K562 (cell line): ENCODE data around the gene PPTC7. TPM values are rescaled to one million over a fixed set of nuclear protein-coding genes. Genes with fewer than 3 reads are reported as not detected.

Experiments used
- CCNT2 ChIP-seq: IDR thresholded peaks from 2 replicates; pipeline ENCODE4 v1.6.1; 2011; ENCODE audit warnings: borderline replicate concordance, low read depth, mild to moderate bottlenecking, moderate library complexity, mixed read lengths, low read length; ENCODE audit not compliant: insufficient read length; ENCODE audit errors: extremely low read depth
- ERF ChIP-seq: fragments of 450-650 bp; formaldehyde crosslinking; IDR thresholded peaks from 2 replicates; pipeline ENCODE4 v1.4.0; 2020; ENCODE audit warnings: mild to moderate bottlenecking, mixed read lengths
- ETV5 ChIP-seq: sonication (generic); formaldehyde crosslinking; IDR thresholded peaks from 2 replicates; pipeline ENCODE4 v1.4.0; 2020; ENCODE audit warnings: low read depth, mild to moderate bottlenecking, missing genetic modification reagents
- MYC ChIP-seq, 2 experiments: fragments of 250-450 bp in 1 of 2; sonication (Bioruptor Pico) in 1 of 2; IDR thresholded peaks; 2 replicates each; pipeline versions ENCODE4 v1.5.1 to v1.6.1; 2012 to 2021; ENCODE audit warnings: low read depth in 2 of 2, borderline replicate concordance in 1 of 2, improper control_type of control experiment in 1 of 2, low read length in 1 of 2, mild to moderate bottlenecking in 1 of 2, moderate library complexity in 1 of 2
- PHTF2 ChIP-seq: fragments of 250-450 bp; sonication (Bioruptor Pico); IDR thresholded peaks from 2 replicates; pipeline ENCODE4 v1.5.0; 2021; ENCODE audit warnings: mild to moderate bottlenecking
- RBFOX2 ChIP-seq: fragments of 200-400 bp; formaldehyde crosslinking; IDR thresholded peaks from 2 replicates; pipeline ENCODE4 v1.6.1; 2017; ENCODE audit warnings: low read depth, mild to moderate bottlenecking, low read length, moderate library complexity
- ZC3H8 ChIP-seq: fragments of 450-650 bp; IDR thresholded peaks from 2 replicates; pipeline ENCODE4 v1.6.1; 2017
- ZNF12 ChIP-seq: sonication (generic); formaldehyde crosslinking; IDR thresholded peaks from 2 replicates; pipeline ENCODE4 v1.4.0; 2020; ENCODE audit warnings: mild to moderate bottlenecking, missing genetic modification reagents
- polyA plus RNA-seq, 8 experiments: library from polyadenylated mRNA; depleted of rRNA in 4 of 8; stranded (reverse) in 5 of 8; unstranded in 3 of 8; fragments of >200 nt; fragmentation: Nextera tagmentation in 2 of 8; fragmentation: Illumina TruSeq in 1 of 8; extraction: Ambion mirVana in 2 of 8; extraction: Trizol in 1 of 8; gene quantifications; 2 replicates each; pipeline versions ENCODE4 v1.2.1 to v1.2.3, GENCODE V29; 2011 to 2014; ENCODE audit warnings: inconsistent platforms in 1 of 8, missing spikeins in 1 of 8
- total RNA-seq, 7 experiments: library from RNA; depleted of rRNA in 6 of 7; stranded (reverse); fragments of >200 nt in 6 of 7; fragmentation: Illumina TruSeq in 2 of 7; extraction: Trizol in 2 of 7; gene quantifications; 2 replicates each; pipeline versions ENCODE4 v1.2.1 to v1.2.3, GENCODE V29; 2011 to 2021; ENCODE audit warnings: low replicate concordance in 1 of 7
- TF ChIP-seq, protein P1 (sequence below), 2 experiments: IDR thresholded peaks; 2 replicates each; pipeline ENCODE4 v1.6.1; 2012; ENCODE audit warnings: improper control_type of control experiment in 2 of 2, low read depth in 2 of 2, low read length in 2 of 2, borderline replicate concordance in 1 of 2
- TF ChIP-seq, protein P2 (sequence below): sonication (generic); formaldehyde crosslinking; IDR thresholded peaks from 2 replicates; pipeline ENCODE4 v1.8.1; 2023; ENCODE audit warnings: mild to moderate bottlenecking, missing genetic modification reagents
- TF ChIP-seq, protein P3 (sequence below): fragments of 200-800 bp; sonication (Bioruptor generic); IDR thresholded peaks from 2 replicates; pipeline ENCODE4 v1.6.1; 2017; ENCODE audit warnings: missing genetic modification characterization, missing compliant biosample characterization
- TF ChIP-seq, protein P4 (sequence below): fragments of 450-650 bp; IDR thresholded peaks from 2 replicates; pipeline ENCODE4 v1.6.1; 2014; ENCODE audit warnings: low read depth, mild to moderate bottlenecking, moderate library complexity, borderline replicate concordance
- TF ChIP-seq, protein P5 (sequence below): conservative IDR thresholded peaks from 2 replicates; pipeline ENCODE4 v1.6.1; 2011; ENCODE audit warnings: low read depth, mild to moderate bottlenecking, low read length; ENCODE audit not compliant: control insufficient read depth

The PPTC7 gene
- total and polyA plus RNA-seq, 9 of the 15 experiments (the other 6 are each of a cell fraction or from before 2014, with no cell fraction given) = 2.6 to 23.1 (median 11.9) TPM

DNA sequence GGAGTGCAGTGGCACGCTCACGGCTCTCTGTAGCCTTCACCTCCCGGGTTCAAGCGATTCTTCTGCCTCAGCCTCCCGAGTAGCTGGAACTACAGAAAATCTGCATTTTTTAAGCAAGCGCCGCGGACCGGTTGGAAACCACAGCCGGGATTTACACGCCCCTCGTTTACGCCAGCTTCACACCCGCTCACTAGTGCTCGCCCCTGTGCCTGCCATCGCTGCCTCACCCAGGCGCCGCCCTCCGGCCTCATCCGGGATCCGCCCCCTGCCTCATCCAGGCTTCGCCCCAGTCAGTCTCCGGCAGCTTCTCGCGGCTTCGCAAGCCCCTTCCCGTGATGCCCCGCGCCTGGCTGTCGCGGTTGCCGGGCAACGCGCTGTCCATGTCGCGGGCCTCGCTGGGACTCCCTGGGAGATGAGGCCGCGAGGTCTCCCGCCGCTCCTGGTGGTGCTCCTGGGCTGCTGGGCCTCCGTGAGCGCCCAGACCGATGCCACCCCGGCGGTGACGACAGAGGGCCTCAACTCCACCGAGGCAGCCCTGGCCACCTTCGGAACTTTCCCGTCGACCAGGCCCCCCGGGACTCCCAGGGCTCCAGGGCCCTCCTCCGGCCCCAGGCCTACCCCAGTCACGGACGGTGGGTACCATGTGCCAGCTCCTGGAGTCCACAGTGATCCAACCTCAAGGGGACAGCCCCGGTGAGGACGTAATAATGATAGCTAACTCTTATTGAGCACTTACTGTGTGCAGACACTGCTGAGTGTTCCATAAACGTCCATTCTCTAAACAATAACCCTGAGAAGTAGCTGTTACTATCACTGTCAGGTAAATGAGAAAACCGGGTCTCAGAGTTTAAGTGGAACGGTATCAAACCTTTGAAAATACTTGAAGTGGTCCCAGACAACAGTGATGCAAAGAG is 30.9 kb upstream of the PPTC7 start, which contains the start of gene TCTN1 (continued):
- TF ChIP-seq, protein P1, sequence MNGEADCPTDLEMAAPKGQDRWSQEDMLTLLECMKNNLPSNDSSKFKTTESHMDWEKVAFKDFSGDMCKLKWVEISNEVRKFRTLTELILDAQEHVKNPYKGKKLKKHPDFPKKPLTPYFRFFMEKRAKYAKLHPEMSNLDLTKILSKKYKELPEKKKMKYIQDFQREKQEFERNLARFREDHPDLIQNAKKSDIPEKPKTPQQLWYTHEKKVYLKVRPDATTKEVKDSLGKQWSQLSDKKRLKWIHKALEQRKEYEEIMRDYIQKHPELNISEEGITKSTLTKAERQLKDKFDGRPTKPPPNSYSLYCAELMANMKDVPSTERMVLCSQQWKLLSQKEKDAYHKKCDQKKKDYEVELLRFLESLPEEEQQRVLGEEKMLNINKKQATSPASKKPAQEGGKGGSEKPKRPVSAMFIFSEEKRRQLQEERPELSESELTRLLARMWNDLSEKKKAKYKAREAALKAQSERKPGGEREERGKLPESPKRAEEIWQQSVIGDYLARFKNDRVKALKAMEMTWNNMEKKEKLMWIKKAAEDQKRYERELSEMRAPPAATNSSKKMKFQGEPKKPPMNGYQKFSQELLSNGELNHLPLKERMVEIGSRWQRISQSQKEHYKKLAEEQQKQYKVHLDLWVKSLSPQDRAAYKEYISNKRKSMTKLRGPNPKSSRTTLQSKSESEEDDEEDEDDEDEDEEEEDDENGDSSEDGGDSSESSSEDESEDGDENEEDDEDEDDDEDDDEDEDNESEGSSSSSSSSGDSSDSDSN (IDR thresholded peaks at IDR 0.05; ENCODE audit: borderline replicate concordance in 1 of 2, low read depth in 2 of 2, low read length in 2 of 2) = peak; percentile 13 to 22; a peak in 1 of 4 replicates
- TF ChIP-seq ZNF12 (CRISPR knock-in tag) (0 out of 2 replicates have a peak, but pooled peaks have one; percentile 60), MYC (IDR thresholded peaks at IDR 0.05; ENCODE audit: low read depth, low read length) (peak; percentile 74), MYC (CRISPR knock-in tag; IDR thresholded peaks at IDR 0.05; ENCODE audit: borderline replicate concordance, low read depth) (peak; percentile 52; the same call in 1 of the 2 replicates), ETV5 (CRISPR knock-in tag) (peak; percentile 52), PHTF2 (0 out of 2 replicates have a peak, but pooled peaks have one; percentile 28), ZC3H8 (no peak), ERF (CRISPR knock-in tag) (peak; percentile 50; the same call in 1 of the 2 replicates), RBFOX2 (peak; percentile 91), CCNT2 (peak; percentile 88)
- TF ChIP-seq, protein P2, sequence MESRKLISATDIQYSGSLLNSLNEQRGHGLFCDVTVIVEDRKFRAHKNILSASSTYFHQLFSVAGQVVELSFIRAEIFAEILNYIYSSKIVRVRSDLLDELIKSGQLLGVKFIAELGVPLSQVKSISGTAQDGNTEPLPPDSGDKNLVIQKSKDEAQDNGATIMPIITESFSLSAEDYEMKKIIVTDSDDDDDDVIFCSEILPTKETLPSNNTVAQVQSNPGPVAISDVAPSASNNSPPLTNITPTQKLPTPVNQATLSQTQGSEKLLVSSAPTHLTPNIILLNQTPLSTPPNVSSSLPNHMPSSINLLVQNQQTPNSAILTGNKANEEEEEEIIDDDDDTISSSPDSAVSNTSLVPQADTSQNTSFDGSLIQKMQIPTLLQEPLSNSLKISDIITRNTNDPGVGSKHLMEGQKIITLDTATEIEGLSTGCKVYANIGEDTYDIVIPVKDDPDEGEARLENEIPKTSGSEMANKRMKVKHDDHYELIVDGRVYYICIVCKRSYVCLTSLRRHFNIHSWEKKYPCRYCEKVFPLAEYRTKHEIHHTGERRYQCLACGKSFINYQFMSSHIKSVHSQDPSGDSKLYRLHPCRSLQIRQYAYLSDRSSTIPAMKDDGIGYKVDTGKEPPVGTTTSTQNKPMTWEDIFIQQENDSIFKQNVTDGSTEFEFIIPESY = 0 out of 2 replicates have a peak, but pooled peaks have one; percentile 6
- TF ChIP-seq, protein P3, sequence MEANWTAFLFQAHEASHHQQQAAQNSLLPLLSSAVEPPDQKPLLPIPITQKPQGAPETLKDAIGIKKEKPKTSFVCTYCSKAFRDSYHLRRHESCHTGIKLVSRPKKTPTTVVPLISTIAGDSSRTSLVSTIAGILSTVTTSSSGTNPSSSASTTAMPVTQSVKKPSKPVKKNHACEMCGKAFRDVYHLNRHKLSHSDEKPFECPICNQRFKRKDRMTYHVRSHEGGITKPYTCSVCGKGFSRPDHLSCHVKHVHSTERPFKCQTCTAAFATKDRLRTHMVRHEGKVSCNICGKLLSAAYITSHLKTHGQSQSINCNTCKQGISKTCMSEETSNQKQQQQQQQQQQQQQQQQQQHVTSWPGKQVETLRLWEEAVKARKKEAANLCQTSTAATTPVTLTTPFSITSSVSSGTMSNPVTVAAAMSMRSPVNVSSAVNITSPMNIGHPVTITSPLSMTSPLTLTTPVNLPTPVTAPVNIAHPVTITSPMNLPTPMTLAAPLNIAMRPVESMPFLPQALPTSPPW (CRISPR knock-in tag) = peak; percentile 27; the same call in 1 of the 2 replicates
- TF ChIP-seq, protein P4, sequence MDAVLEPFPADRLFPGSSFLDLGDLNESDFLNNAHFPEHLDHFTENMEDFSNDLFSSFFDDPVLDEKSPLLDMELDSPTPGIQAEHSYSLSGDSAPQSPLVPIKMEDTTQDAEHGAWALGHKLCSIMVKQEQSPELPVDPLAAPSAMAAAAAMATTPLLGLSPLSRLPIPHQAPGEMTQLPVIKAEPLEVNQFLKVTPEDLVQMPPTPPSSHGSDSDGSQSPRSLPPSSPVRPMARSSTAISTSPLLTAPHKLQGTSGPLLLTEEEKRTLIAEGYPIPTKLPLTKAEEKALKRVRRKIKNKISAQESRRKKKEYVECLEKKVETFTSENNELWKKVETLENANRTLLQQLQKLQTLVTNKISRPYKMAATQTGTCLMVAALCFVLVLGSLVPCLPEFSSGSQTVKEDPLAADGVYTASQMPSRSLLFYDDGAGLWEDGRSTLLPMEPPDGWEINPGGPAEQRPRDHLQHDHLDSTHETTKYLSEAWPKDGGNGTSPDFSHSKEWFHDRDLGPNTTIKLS = peak; percentile 49; the same call in 1 of the 2 replicates
- TF ChIP-seq, protein P5, sequence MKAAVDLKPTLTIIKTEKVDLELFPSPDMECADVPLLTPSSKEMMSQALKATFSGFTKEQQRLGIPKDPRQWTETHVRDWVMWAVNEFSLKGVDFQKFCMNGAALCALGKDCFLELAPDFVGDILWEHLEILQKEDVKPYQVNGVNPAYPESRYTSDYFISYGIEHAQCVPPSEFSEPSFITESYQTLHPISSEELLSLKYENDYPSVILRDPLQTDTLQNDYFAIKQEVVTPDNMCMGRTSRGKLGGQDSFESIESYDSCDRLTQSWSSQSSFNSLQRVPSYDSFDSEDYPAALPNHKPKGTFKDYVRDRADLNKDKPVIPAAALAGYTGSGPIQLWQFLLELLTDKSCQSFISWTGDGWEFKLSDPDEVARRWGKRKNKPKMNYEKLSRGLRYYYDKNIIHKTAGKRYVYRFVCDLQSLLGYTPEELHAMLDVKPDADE = peak; percentile 54; the same call in 1 of the 2 replicates
